GM12873 (cell line): ENCODE results near the gene TMEM207.

ENCODE experiments used
- TF ChIP-seq, protein P1 (sequence below): IDR thresholded peaks from 2 replicates; pipeline ENCODE4 v1.5.1; 2012; ENCODE audit warnings: low read depth, mild to moderate bottlenecking, moderate library complexity, low read length, control low read depth; ENCODE audit not compliant: insufficient read depth; ENCODE audit errors: missing control alignments

Gene TMEM207

GRCh38 chr3:190414297-190414696, 35.4 kb downstream of the TMEM207 start:
- TF ChIP-seq, protein P1, sequence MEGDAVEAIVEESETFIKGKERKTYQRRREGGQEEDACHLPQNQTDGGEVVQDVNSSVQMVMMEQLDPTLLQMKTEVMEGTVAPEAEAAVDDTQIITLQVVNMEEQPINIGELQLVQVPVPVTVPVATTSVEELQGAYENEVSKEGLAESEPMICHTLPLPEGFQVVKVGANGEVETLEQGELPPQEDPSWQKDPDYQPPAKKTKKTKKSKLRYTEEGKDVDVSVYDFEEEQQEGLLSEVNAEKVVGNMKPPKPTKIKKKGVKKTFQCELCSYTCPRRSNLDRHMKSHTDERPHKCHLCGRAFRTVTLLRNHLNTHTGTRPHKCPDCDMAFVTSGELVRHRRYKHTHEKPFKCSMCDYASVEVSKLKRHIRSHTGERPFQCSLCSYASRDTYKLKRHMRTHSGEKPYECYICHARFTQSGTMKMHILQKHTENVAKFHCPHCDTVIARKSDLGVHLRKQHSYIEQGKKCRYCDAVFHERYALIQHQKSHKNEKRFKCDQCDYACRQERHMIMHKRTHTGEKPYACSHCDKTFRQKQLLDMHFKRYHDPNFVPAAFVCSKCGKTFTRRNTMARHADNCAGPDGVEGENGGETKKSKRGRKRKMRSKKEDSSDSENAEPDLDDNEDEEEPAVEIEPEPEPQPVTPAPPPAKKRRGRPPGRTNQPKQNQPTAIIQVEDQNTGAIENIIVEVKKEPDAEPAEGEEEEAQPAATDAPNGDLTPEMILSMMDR: no peak

GRCh38 chr3:190404715-190405114, 45.0 kb downstream of the TMEM207 start:
- TF ChIP-seq, protein P1: no peak

DNA sequence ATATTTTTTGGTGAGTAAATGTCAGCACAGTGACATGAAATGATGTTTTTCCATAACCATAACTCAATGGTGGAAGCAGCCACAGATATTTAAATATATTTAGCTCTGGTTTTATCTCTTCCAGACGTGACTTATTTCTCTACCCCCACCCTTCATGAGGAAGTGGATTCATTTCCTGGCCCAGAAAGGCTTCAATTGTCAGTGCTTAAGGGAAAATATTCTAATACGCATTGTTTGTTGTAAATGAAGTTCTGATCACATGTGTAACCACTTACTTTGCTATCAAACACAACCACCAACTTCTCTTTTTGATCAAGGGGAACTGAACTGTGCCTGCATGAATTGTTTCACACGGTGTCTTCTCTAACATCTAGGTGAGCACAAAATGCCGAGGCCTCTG, 47.7 kb downstream of the TMEM207 start:
- TF ChIP-seq, protein P1: no peak

DNA sequence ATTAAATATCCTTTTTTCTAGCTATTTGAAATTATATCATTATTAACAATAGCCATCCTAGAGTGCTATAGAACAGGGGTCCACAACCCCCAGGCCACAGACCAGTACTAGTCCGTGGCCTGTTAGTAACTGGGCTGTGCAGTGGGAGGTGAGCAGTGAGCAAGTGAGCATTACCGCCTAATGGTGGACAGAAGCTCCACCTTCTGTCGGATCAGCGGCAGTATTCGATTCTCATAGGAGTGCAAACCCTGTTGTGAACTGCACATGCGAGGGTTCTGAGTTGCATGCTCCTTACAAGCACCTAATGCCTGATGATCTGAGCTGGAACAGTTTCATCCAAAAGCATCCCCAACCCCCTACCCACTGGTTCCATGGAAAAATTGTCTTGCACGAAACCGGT, 50.0 kb downstream of the TMEM207 start:
- TF ChIP-seq, protein P1: no peak

GRCh38 chr3:190397889-190398288, 51.8 kb downstream of the TMEM207 start:
- TF ChIP-seq, protein P1: no peak

DNA sequence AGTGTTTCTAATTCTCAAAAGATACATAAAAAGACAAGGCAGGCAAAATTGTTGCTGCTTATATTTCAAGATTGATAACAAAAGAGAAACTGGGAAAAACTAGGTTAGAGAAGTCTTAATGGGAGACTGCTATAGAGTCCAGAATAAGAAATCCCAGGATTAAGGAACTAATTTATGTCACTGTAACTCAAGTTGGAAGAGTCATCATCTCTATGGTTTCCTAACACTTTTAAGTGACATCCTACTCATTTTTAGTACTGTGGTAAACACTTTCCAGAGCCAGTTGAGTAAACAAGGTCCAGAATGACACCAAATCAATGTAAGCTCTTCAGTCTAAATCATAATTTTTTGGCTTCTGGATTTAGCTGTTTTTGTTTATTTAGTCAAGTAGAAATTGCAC, 53.7 kb downstream of the TMEM207 start:
- TF ChIP-seq, protein P1: no peak

DNA sequence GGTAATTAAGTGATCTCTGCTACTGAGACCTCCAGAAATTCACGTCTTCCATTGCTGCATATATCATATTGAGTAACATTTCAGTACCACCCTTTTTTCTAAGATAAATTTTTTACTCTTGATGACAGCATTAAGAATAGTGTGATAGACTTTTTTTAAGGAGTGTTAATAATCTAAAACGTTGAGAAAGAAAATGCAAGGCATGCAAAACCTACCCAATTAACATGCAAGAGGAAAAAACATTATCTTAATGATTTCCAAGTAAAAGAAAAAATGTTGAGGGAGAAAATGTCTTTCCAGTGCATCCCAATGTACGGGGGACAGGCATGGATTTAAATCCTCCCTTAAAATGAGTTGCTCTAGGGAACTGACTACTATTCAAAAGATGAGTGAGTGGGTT, 61.0 kb downstream of the TMEM207 start:
- TF ChIP-seq, protein P1: no peak
